Measurements from ENCODE around the gene SRR.

SRR gene

DNA sequence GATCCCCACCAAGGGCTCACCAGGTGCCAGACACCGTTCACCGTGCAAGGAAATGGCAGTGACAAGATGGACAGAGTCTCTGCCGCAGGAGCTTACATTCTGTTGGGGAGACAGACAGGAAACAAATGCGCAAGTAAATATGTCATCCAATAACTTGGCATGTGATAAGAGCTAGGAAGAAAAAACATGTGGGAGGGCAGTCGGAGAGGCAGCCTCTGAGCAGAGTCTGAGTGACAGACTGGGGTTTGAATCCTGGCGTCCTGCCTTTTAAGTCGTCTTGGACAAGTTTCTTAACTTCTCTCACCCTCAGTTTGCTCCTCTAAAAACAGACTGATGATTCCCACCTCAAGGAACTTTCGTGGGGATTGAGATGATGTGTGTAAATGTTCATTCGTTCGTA, 40.8 kb downstream of the SRR start:
- Mint-ChIP-seq H3K4me1 (peaks cover 12% of the 10 kb centered on the region), H3K9me3 (no peaks in the 10 kb centered on the region), H3K36me3 (ENCODE audit: low read depth) (peaks cover 18% of the 10 kb centered on the region), H3K4me3 (no peak overlapping the region), H3K27ac (no peak overlapping the region), H3K27me3 (ENCODE audit: low read depth) (peaks cover 3% of the 10 kb centered on the region)
- TF ChIP-seq, protein P1, sequence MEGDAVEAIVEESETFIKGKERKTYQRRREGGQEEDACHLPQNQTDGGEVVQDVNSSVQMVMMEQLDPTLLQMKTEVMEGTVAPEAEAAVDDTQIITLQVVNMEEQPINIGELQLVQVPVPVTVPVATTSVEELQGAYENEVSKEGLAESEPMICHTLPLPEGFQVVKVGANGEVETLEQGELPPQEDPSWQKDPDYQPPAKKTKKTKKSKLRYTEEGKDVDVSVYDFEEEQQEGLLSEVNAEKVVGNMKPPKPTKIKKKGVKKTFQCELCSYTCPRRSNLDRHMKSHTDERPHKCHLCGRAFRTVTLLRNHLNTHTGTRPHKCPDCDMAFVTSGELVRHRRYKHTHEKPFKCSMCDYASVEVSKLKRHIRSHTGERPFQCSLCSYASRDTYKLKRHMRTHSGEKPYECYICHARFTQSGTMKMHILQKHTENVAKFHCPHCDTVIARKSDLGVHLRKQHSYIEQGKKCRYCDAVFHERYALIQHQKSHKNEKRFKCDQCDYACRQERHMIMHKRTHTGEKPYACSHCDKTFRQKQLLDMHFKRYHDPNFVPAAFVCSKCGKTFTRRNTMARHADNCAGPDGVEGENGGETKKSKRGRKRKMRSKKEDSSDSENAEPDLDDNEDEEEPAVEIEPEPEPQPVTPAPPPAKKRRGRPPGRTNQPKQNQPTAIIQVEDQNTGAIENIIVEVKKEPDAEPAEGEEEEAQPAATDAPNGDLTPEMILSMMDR (IDR thresholded peaks at IDR 0.05; ENCODE audit: unreplicated experiment in 3 of 3) = no peak

DNA sequence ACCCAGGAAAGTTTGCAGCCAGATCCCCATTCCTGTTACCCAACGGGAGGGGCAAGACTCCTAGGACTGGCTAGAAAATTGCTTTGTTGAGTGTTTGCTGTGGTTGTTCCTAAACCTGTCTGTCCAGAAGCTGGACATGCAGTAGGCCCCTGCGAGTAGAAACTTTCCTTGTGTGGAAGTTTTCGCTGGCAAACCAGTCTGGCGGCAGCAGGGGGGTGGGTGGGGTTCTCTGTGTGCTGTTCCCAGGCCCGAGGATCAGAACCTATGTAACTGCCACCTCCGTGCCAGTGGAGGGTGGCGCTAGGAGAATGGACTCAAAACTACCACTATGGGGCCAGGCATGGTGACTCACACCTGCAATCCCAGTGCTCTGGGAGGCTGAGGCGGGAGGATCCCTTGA, 42.7 kb downstream of the SRR start:
- no peaks in the 10 kb centered on the region for H3K9me3 Mint-ChIP-seq
- H3K27me3 Mint-ChIP-seq (ENCODE audit: low read depth) = peaks cover 3% of the 10 kb centered on the region
- no peak overlapping the region for H3K4me3 Mint-ChIP-seq
- TF ChIP-seq, protein P1 (IDR thresholded peaks at IDR 0.05; ENCODE audit: unreplicated experiment in 3 of 3) = no peak
- H3K27ac Mint-ChIP-seq = no peak overlapping the region
- H3K4me1 Mint-ChIP-seq = peaks cover 12% of the 10 kb centered on the region
- peaks cover 18% of the 10 kb centered on the region for H3K36me3 Mint-ChIP-seq (ENCODE audit: low read depth)

DNA sequence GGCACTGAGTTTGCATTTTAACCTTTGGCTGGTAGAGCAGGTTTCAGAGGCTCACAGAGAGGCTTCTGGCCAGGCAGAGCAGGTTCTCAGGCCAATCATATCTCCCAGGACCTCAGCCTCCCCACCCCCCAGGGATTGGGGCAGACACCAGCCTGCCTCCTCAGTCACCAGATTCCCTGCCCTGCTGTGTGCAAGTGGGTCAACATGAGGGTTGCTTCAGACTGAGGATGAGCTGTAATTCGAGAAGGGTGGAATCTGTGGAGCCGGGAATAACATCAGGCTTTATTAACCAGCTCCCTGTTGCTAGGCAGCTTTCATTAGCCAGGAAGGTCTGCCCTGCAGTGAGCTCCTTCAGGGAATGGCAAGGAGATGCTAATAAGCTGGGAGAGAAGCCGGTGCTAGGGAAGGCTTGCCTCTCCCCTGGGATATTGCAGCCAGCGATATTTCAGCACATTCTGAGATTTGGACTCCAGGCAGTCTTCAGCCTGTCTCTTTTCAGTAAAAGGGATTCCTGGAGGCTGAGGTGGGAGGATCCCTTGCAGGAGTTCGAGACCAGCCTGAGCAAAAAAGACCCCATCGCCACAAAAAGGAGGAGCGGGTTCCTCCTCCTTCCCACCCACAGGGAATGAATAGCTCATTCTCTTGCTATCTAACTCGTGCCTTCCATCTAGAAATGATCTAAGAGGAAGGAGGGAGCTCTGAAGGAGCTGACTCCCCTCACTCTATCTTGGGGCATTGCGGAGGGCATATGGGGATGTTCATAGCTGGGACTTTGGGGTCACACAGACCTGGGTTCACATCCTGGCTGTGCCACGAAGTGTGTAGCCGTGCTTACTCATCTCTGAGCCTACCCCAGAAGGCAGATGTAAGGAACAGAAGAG, 44.3 kb downstream of the SRR start:
- no peaks in the 10 kb centered on the region for H3K9me3 Mint-ChIP-seq
- TF ChIP-seq, protein P1 (IDR thresholded peaks at IDR 0.05; ENCODE audit: unreplicated experiment in 3 of 3) = no peak
- peaks cover 12% of the 10 kb centered on the region for H3K4me1 Mint-ChIP-seq
- H3K27me3 Mint-ChIP-seq (ENCODE audit: low read depth) = peaks cover 3% of the 10 kb centered on the region
- H3K4me3 Mint-ChIP-seq = no peak overlapping the region
- H3K36me3 Mint-ChIP-seq (ENCODE audit: low read depth) = peaks cover 9% of the 10 kb centered on the region
- H3K27ac Mint-ChIP-seq = peak overlapping the region; percentile 65 to 89 (median 86)

DNA sequence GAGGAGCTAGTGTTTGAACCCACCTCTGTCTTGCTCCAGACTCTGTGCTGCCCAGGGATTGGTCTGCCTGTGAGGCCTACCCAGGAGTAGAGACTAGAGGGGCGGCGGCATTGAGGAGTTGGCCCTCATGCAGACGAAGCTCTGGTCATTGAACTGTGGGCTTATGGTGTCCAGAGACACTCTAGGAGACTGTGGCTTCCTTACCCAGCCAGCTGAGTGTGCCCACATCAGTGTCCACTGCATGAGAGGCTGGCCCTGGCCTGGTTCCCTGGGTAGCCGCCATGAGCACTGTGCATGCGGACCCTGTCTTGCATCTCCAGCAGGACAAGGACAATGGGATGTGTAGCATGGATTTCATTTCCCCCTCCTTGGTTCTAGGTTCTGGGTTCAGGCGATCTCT, 47.5 kb downstream of the SRR start:
- H3K36me3 Mint-ChIP-seq (ENCODE audit: low read depth) = no peaks in the 10 kb centered on the region
- TF ChIP-seq, protein P1 (IDR thresholded peaks at IDR 0.05; ENCODE audit: unreplicated experiment in 3 of 3) = no peak
- H3K4me1 Mint-ChIP-seq = peaks cover 12% of the 10 kb centered on the region
- no peaks in the 10 kb centered on the region for H3K27me3 Mint-ChIP-seq (ENCODE audit: low read depth)
- no peaks in the 10 kb centered on the region for H3K9me3 Mint-ChIP-seq
- no peak overlapping the region for H3K27ac Mint-ChIP-seq
- H3K4me3 Mint-ChIP-seq = no peak overlapping the region

DNA sequence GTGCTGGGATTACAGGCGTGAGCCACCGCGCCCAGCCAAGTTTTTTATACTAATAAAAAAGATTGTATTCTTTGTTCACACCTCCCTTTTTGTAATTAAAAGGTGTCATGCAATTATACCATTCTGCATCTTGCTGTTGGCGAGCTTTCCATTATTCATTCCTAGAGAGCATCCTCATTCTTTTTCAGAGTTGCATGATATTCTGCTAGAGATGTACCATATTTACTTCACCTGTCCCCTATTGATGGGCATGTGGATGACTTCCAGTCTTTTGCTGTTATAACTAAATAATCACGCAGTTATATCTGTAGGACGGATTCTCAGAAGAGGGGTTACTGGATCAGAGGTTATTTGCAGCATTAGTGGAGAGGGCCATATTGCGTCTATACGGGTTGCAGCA, 50.6 kb downstream of the SRR start:
- Mint-ChIP-seq H3K36me3 (ENCODE audit: low read depth) (no peaks in the 10 kb centered on the region), H3K27ac (no peak overlapping the region), H3K9me3 (no peaks in the 10 kb centered on the region), H3K4me3 (no peak overlapping the region), H3K4me1 (peaks cover 4% of the 10 kb centered on the region), H3K27me3 (ENCODE audit: low read depth) (no peaks in the 10 kb centered on the region)
- TF ChIP-seq, protein P1 (IDR thresholded peaks at IDR 0.05; ENCODE audit: unreplicated experiment in 3 of 3) = no peak

DNA sequence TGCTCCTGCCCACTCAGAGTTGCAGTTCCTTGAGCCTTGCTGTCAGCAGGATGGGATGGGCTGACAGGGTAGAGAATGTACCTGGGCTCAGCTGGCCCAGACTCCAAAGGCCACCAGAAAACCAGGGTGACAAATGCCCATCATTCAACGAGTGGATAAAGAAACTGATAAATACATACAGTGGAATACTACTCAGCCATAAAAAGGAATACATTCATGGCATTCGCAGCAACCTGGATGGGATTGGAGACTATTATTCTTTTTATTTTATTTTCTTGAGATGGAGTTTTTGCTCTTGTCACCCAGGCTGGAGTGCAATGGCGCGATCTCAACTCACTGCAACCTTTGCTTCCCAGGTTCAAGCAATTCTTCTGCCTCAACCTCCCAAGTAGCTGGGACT, 53.5 kb downstream of the SRR start:
- Mint-ChIP-seq H3K4me3 (no peak overlapping the region), H3K4me1 (peaks cover 5% of the 10 kb centered on the region), H3K36me3 (ENCODE audit: low read depth) (no peaks in the 10 kb centered on the region), H3K27me3 (ENCODE audit: low read depth) (no peaks in the 10 kb centered on the region), H3K9me3 (no peaks in the 10 kb centered on the region), H3K27ac (no peak overlapping the region)
- TF ChIP-seq, protein P1 (IDR thresholded peaks at IDR 0.05; ENCODE audit: unreplicated experiment in 3 of 3) = no peak

Data from nephron (organoid).